AG04450 (cell line): ENCODE measurements around the gene CHST5. TPM values are rescaled to one million over a fixed set of nuclear protein-coding genes. Genes with fewer than 3 reads are reported as not detected.

Experiments used
- CTCF ChIA-PET: fragments of 300-600, 350-600 bp; formaldehyde crosslinking; extraction: SDS; loops from one replicate; lab custom pipeline; 2022; ENCODE audit warnings: antibody characterized with exemption, inconsistent platforms; lab: Charles Lee
- POLR2A ChIA-PET: fragments of 350-600 bp; formaldehyde crosslinking; extraction: SDS; loops from one replicate; lab custom pipeline; 2021; ENCODE audit warnings: antibody characterized with exemption, inconsistent platforms; lab: Yijun Ruan, JAX
- DNase-seq: peaks from one replicate; pipeline ENCODE4 v3.0.0-alpha.2; 2011; ENCODE audit warnings: low read depth, low spot score
- H3K27ac ChIP-seq: one replicate; pipeline ENCODE4 v1.5.1; 2012; ENCODE audit warnings: low read depth, low read length, control low read depth
- H3K27me3 ChIP-seq: one replicate; pipeline ENCODE4 v1.6.0; 2012; ENCODE audit warnings: low read length; ENCODE audit not compliant: control insufficient read depth, insufficient read depth
- H3K4me3 ChIP-seq: 2 replicates; pipeline ENCODE4 v1.5.1; 2011; ENCODE audit warnings: mild to moderate bottlenecking, low read depth, low read length, control low read depth
- H3K9me3 ChIP-seq: 2 replicates; pipeline ENCODE4 v1.5.1; 2012; ENCODE audit warnings: low read length; ENCODE audit not compliant: control insufficient read depth, insufficient read depth
- CTCF ChIP-seq: IDR thresholded peaks from 2 replicates; pipeline ENCODE4 v1.5.1; 2011; ENCODE audit warnings: low read depth, low read length, control low read depth, inconsistent platforms
- polyA plus RNA-seq: library from polyadenylated mRNA; depleted of rRNA; stranded (reverse); fragments of >200 nt; gene quantifications from 2 replicates; pipeline ENCODE4 v1.2.3, GENCODE V29; 2011

CHST5 gene
- polyA plus RNA-seq, 1 experiment, result not detected

DNA sequence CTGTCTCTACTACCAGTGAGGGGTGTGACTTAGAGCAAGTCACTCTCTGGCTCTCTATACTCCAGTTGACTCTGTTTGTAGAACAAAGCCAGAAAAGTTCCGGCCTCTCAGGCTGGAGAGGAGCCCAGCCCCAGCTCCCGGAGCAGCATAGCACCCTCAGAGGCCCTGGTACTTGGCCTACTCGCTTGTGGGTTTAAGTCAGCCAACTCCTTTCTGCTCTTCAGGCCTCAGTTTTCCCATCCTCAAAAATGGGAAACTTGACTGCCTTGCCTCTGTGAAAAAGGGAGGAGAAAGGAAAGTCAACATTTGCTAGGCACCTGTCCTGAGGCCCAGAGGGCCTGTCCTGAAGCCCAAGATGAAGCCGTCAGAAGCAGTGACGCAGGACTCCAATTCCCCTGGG is 41.7 kb downstream of the CHST5 start:
- POLR2A ChIA-PET, result no interaction called here
- Histone ChIP-seq H3K9me3 (no peaks in the 10 kb centered on the region; the same call in 1 of the 2 replicates), H3K27ac (no peak overlapping the region), H3K4me3 (no peak overlapping the region), H3K27me3 (peaks cover 14% of the 10 kb centered on the region)
- no peak for DNase-seq
- CTCF ChIA-PET, result interaction anchor here (0.5 to 1.9 kb wide), 2 partner anchors 23 to 28 kb away, joined by 3 to 7 read pairs; no protein-coding TSS in a partner anchor
- TF ChIP-seq CTCF, result no peak

DNA sequence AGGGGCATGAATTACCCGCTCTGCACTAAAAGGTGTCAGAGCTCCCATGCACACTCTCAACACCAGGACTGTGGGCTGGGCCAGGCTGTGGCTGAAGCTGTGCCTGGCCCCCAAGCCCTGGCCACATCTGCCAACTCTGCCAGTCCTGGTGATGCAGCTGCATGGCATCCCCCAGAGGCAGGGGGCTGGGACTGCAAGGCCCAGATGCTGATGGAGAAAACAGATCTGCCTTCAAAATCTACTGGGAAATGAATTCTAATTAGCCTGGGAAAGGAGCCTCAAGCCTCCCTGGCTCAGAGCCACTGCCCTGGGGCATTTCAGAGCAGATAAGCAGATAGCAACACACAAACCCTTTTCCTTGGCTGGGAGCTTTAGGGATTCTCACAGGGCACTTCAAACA is 44.0 kb downstream of the CHST5 start:
- TF ChIP-seq CTCF, result no peak
- POLR2A ChIA-PET, result no interaction called here
- CTCF ChIA-PET, result interaction anchor here (1.4 kb wide), 1 partner anchor 27 kb away, joined by 4 read pairs; the partner anchor contains the start of gene TMEM170A
- H3K27ac ChIP-seq, result no peak overlapping the region
- H3K4me3 ChIP-seq, result no peak overlapping the region
- no peaks in the 10 kb centered on the region; the same call in 1 of the 2 replicates for H3K9me3 ChIP-seq
- no peak for DNase-seq
- peaks cover 14% of the 10 kb centered on the region for H3K27me3 ChIP-seq

- ChIA-PET CTCF (interaction anchor here (0.7 to 1.9 kb wide), 3 partner anchors 17 to 279 kb away, joined by 4 to 7 read pairs (median 5); no protein-coding TSS in a partner anchor), POLR2A (interaction anchor here (0.6 kb wide), 1 partner anchor 144 kb away, joined by 4 read pairs; no protein-coding TSS in a partner anchor)
- Histone ChIP-seq H3K27ac (no peak overlapping the region), H3K27me3 (peaks cover 4% of the 10 kb centered on the region), H3K4me3 (no peak overlapping the region), H3K9me3 (no peaks in the 10 kb centered on the region)
- TF ChIP-seq CTCF, result no peak
- no peak for DNase-seq
These were observed 47.6 kb downstream of the CHST5 start for GRCh38 chr16:75488322-75488721.

DNA sequence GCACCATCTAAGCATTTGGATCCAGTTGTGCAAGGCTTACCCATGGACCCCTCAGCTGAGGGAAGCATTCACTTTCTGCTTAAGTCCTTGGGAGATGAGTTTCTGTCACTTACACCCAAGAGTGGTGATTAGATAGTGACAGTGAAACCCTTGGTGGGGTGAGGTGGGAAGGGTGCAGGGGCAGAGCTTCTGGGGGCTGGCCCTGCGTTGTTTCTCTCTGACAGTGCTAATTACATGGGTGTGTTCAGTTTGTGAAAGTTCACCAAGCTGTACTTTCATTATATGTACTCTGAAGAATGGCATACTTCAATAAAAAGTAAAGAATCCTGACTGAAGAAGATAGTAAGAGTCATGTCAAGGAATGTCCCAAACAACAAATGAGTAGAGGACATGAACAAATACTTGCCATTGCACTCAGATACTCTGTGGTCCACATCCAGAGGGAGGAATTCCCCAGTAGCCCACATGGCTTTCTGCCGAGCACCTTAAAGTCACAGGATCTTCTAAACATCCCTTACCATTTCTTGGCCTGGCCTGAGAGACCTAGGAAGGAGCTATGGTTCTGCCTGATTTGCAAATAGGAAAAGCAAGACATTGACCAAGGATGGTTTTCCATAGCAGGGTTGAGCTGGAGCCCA is 49.1 kb downstream of the CHST5 start:
- DNase-seq, result no peak
- Histone ChIP-seq H3K27ac (no peak overlapping the region), H3K9me3 (no peaks in the 10 kb centered on the region), H3K27me3 (peaks cover 4% of the 10 kb centered on the region), H3K4me3 (no peak overlapping the region)
- ChIA-PET POLR2A (no interaction called here), CTCF (interaction anchor here (0.6 to 1.7 kb wide), 3 partner anchors 15 to 74 kb away, joined by 3 to 4 read pairs (median 4); no protein-coding TSS in a partner anchor)
- TF ChIP-seq CTCF, result no peak

DNA sequence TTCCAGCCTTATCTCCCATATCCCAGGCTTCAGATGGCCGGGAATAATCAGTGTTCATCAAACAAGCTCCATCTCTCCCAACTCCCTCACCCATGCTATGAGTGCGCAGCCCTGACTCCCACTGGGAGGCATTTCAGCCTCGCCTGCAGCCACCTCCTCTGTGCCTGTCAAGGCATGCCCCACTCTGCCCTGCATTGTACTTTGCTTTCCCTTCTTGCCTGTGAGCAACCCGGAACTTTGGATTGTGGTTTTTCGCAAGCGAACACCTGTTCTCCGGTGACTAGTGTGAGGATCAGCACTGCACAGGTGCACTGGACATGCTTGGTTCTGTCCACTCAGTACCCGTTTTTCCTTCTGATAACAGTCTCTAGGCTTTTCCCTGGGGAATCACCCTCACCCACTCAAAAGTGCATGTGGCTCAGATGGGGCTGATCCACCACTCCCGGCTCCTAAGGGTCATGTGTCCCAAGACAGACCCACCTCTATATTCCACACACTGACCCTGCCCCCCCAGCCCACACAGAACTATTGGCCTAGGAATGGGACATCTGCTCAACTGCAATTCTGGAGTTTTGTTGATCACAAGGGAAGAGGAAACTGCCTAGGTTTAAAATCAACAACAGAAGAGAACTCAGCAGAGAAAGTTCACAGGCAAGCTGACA is 49.8 kb downstream of the CHST5 start:
- peaks cover 4% of the 10 kb centered on the region for H3K27me3 ChIP-seq
- no peak for TF ChIP-seq CTCF
- H3K4me3 ChIP-seq, result no peak overlapping the region
- no peak for DNase-seq
- H3K9me3 ChIP-seq, result no peaks in the 10 kb centered on the region
- CTCF ChIA-PET, result interaction anchor here (1.7 kb wide), 1 partner anchor 14 kb away, joined by 4 read pairs; no protein-coding TSS in a partner anchor
- POLR2A ChIA-PET, result no interaction called here
- H3K27ac ChIP-seq, result no peak overlapping the region
